B cell (primary cell): ENCODE measurements around the gene GTF2H4. TPM values are rescaled to one million over a fixed set of nuclear protein-coding genes. Genes with fewer than 3 reads are reported as not detected.

Source experiments
- ATAC-seq: fragments of 200-7000 bp; cut with Tn5 transposase; one replicate; pipeline ENCODE4 v1.10.0; 2021; ENCODE audit warnings: low read depth, mild to moderate bottlenecking, moderate number of reproducible peaks, moderate library complexity
- CTCF ChIA-PET: fragments of 350-600 bp; sonication (Branson Sonifier 250); formaldehyde crosslinking; loops from one replicate; lab custom pipeline; 2021; ENCODE audit warnings: antibody characterized with exemption, inconsistent platforms; lab: Charles Lee
- POLR2A ChIA-PET: fragments of 350-600 bp; sonication (Branson Sonifier 250); formaldehyde crosslinking; loops from one replicate; lab custom pipeline; 2021; ENCODE audit warnings: antibody characterized with exemption; lab: Charles Lee
- DNase-seq: peaks from one replicate; pipeline ENCODE4 v3.0.0; 2013
- H2AFZ ChIP-seq: 2 replicates; pipeline ENCODE4 v1.6.1; 2012; ENCODE audit warnings: mild to moderate bottlenecking, low read depth, low read length; ENCODE audit not compliant: insufficient read depth, poor library complexity, severe bottlenecking
- H3K27ac ChIP-seq, 2 donors: 1 replicate in 1 of 2; 2 replicates in 1 of 2; pipeline ENCODE4 v1.5.1; 2012 to 2013; ENCODE audit warnings: low read length in 2 of 2, mild to moderate bottlenecking in 2 of 2, moderate library complexity in 1 of 2
- H3K27me3 ChIP-seq, 4 experiments: fragments of 200-600 bp in 1 of 4; sonication (generic) in 1 of 4; replicated peaks in 1 of 4; 1 replicate in 2 of 4; 2 replicates in 2 of 4; pipeline versions ENCODE4 v1.6.1 to v1.7.0; 2013 to 2016; ENCODE audit warnings: low read length in 3 of 4, mild to moderate bottlenecking in 2 of 4, mixed read lengths in 1 of 4, moderate library complexity in 1 of 4; ENCODE audit not compliant: insufficient read depth in 4 of 4, control insufficient read depth in 3 of 4; ENCODE audit errors: control extremely low read depth in 1 of 4
- H3K36me3 ChIP-seq, 2 experiments: replicated peaks in 1 of 2; 1 replicate in 1 of 2; 2 replicates in 1 of 2; pipeline versions ENCODE4 v1.6.1 to v1.7.1; 2013; ENCODE audit warnings: low read length in 1 of 2; ENCODE audit not compliant: insufficient read depth in 2 of 2, control insufficient read depth in 1 of 2; ENCODE audit errors: control extremely low read depth in 1 of 2, extremely low read depth in 1 of 2
- H3K4me1 ChIP-seq, 2 donors: fragments of 200-600 bp in 1 of 2; sonication (generic) in 1 of 2; 1 replicate in 1 of 2; 2 replicates in 1 of 2; pipeline versions ENCODE4 v1.5.1 to v1.6.1; 2013 to 2017; ENCODE audit warnings: low read length in 2 of 2; ENCODE audit not compliant: control insufficient read depth in 2 of 2, insufficient read depth in 2 of 2
- H3K4me2 ChIP-seq: replicated peaks from 2 replicates; pipeline ENCODE3; 2012; ENCODE audit warnings: mild to moderate bottlenecking, low read depth, low read length; ENCODE audit not compliant: poor library complexity, severe bottlenecking
- H3K4me3 ChIP-seq, 5 experiments: fragments of 200-600 bp in 1 of 5; sonication (generic) in 1 of 5; 1 replicate in 3 of 5; 2 replicates in 2 of 5; pipeline versions ENCODE4 v1.5.1 to v1.7.0; 2011 to 2016; ENCODE audit warnings: low read length in 4 of 5, mild to moderate bottlenecking in 4 of 5, low read depth in 2 of 5, control low read depth in 1 of 5, moderate library complexity in 1 of 5; ENCODE audit not compliant: insufficient read depth in 1 of 5; ENCODE audit errors: control extremely low read depth in 1 of 5, extremely low read depth in 1 of 5
- H3K79me2 ChIP-seq: fragments of 200-600 bp; sonication (generic); one replicate; pipeline ENCODE4 v1.6.0; 2016; ENCODE audit warnings: low read length; ENCODE audit not compliant: control insufficient read depth, insufficient read depth
- H3K9ac ChIP-seq: fragments of 200-600 bp; sonication (generic); 2 replicates; pipeline ENCODE4 v1.6.1; 2017; ENCODE audit warnings: mild to moderate bottlenecking, low read length, moderate library complexity
- H3K9me3 ChIP-seq, 3 donors: one replicate each; pipeline versions ENCODE4 v1.6.1 to v1.7.1; 2013; ENCODE audit warnings: low read length in 2 of 3; ENCODE audit not compliant: control insufficient read depth in 2 of 3, insufficient read depth in 1 of 3; ENCODE audit errors: control extremely low read depth in 1 of 3
- H4K20me1 ChIP-seq: 2 replicates; pipeline ENCODE4 v1.6.0; 2012; ENCODE audit warnings: mild to moderate bottlenecking, low read length; ENCODE audit not compliant: insufficient read depth, control insufficient read depth, poor library complexity, severe bottlenecking
- H3K27ac Mint-ChIP-seq: one replicate; pipeline ENCODE4 v1.8.0; 2021; ENCODE audit warnings: mixed read lengths
- H3K27me3 Mint-ChIP-seq: one replicate; pipeline ENCODE4 v1.8.0; 2021; ENCODE audit warnings: mixed read lengths
- H3K4me1 Mint-ChIP-seq: one replicate; pipeline ENCODE4 v1.8.0; 2021; ENCODE audit warnings: mixed read lengths
- H3K4me3 Mint-ChIP-seq: one replicate; pipeline ENCODE4 v1.8.0; 2021; ENCODE audit warnings: mixed read lengths
- H3K9me3 Mint-ChIP-seq: one replicate; pipeline ENCODE4 v1.8.0; 2022; ENCODE audit warnings: mixed read lengths; ENCODE audit not compliant: insufficient read depth
- CTCF ChIP-seq: fragments of 200-600 bp; IDR thresholded peaks from one replicate; pipeline ENCODE4 v1.8.0; 2022; ENCODE audit warnings: antibody characterized with exemption, mild to moderate bottlenecking
- EZH2 ChIP-seq: IDR thresholded peaks from 2 replicates; pipeline ENCODE4 v1.6.1; 2012; ENCODE audit warnings: borderline replicate concordance, low read depth, mild to moderate bottlenecking, moderate library complexity, low read length; ENCODE audit not compliant: insufficient read depth, poor library complexity, severe bottlenecking
- WGBS: methylation state at CpG from one replicate; pipeline ENCODE4 v1.1.5; 2013; ENCODE audit warnings: missing lambda C conversion rate; ENCODE audit not compliant: insufficient coverage; 5-methylcytosine and 5-hydroxymethylcytosine counted together
- intact Hi-C: fragments of 100-400 bp; cut with micrococcal nuclease; formaldehyde crosslinking; loops from one replicate; pipeline ENCODE4 v1.10.0; 2022
- polyA plus RNA-seq: library from polyadenylated mRNA; depleted of rRNA; stranded (reverse); fragments of >200 nt; gene quantifications from 2 replicates; pipeline ENCODE4 v1.2.3, GENCODE V29; 2012
- total RNA-seq, 2 donors: library from RNA; stranded (reverse); fragments of 120-200 nt in 1 of 2; gene quantifications; 1 replicate in 1 of 2; 2 replicates in 1 of 2; pipeline versions ENCODE4 v1.2.3 to v1.2.4, GENCODE V29; 2013 to 2022

The GTF2H4 gene
- total and polyA plus RNA-seq, 2 donors (not counting 1 experiment from before 2014, with no cell fraction given), result 30.2 to 38.4 TPM

GRCh38 chr6:30960907-30961673 lies 53.1 kb downstream of the GTF2H4 start:
- Histone ChIP-seq H3K79me2 (no peaks in the 10 kb centered on the region), H3K9me3 (peaks cover 0 to 6% (median 0%) of the 10 kb centered on the region in 3 donors), H3K4me2 (no peak overlapping the region), H3K4me3 (no peak overlapping the region), H3K27ac (no peak overlapping the region), H3K27me3 (peaks cover 0 to 25% (median 0%) of the 10 kb centered on the region in 4 experiments), H2AFZ (no peak overlapping the region), H3K9ac (no peak overlapping the region), H4K20me1 (no peaks in the 10 kb centered on the region), H3K4me1 (peaks cover 4 to 6% of the 10 kb centered on the region in 2 donors), H3K36me3 (no peaks in the 10 kb centered on the region)
- intact Hi-C loops, result no loop called here
- TF ChIP-seq EZH2 (no peak), CTCF (no peak)
- Mint-ChIP-seq H3K4me1 (peaks cover 7% of the 10 kb centered on the region), H3K27me3 (peaks cover 44% of the 10 kb centered on the region), H3K9me3 (no peaks in the 10 kb centered on the region), H3K27ac (no peak overlapping the region), H3K4me3 (no peak overlapping the region)
- DNase-seq (no peak), ATAC-seq (no peak)
- CTCF ChIA-PET, result no interaction called here
- WGBS, result 90% methylated on average over 5 of the region's 9 CpGs
- POLR2A ChIA-PET, result no interaction called here

DNA sequence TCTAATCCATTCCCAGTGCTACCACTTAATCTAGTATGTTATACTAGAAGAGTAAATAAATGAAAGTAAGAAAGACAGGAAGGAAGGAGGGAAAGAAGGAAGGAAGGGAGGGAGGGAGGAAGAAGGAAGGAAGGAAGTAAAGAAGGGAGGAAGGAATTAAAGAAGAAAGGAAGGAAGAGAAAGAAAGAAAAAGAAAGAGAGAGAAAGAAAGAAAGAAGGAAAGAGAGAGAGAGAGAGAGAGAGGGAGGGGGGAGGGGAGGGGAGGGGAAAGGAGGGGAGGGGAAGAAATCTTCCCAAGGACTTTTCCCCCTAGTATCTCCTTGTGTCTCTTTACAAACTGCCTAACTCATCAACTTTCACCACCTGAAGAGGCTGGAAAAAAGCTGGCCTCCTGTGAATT lies 54.7 kb downstream of the GTF2H4 start:
- no peaks in the 10 kb centered on the region for H3K4me1 Mint-ChIP-seq
- Histone ChIP-seq H3K4me1 (no peaks in the 10 kb centered on the region), H3K36me3 (no peaks in the 10 kb centered on the region), H4K20me1 (no peaks in the 10 kb centered on the region), H3K9ac (no peak overlapping the region), H3K4me2 (no peak overlapping the region), H3K79me2 (no peaks in the 10 kb centered on the region), H3K27ac (no peak overlapping the region), H2AFZ (no peak overlapping the region), H3K27me3 (peaks cover 0 to 25% (median 0%) of the 10 kb centered on the region in 4 experiments), H3K9me3 (peaks cover 0 to 6% (median 0%) of the 10 kb centered on the region in 3 donors), H3K4me3 (no peak overlapping the region)
- no peak overlapping the region for H3K27ac Mint-ChIP-seq
- ChIA-PET POLR2A (no interaction called here), CTCF (no interaction called here)
- ATAC-seq (no peak), DNase-seq (no peak)
- no peaks in the 10 kb centered on the region for H3K9me3 Mint-ChIP-seq
- no peak for TF ChIP-seq CTCF
- TF ChIP-seq EZH2, result no peak
- intact Hi-C loops, result no loop called here
- peaks cover 51% of the 10 kb centered on the region for H3K27me3 Mint-ChIP-seq
- H3K4me3 Mint-ChIP-seq, result no peak overlapping the region
